Colonic mucosa (tissue), 4 donors: Measurements from ENCODE around the gene REN. TPM values are rescaled to one million over a fixed set of nuclear protein-coding genes. Genes with fewer than 3 reads are reported as not detected.

Experiments
- DNase-seq: peaks from one replicate; pipeline ENCODE4 v3.0.0-alpha.2; 2020
- H3K27ac ChIP-seq: fragments of 200-600 bp; one replicate; pipeline ENCODE4 v1.8.0; 2021
- H3K27me3 ChIP-seq: fragments of 200-600 bp; one replicate; pipeline ENCODE4 v1.8.0; 2021
- H3K36me3 ChIP-seq: fragments of 200-600 bp; one replicate; pipeline ENCODE4 v1.8.0; 2021
- H3K4me1 ChIP-seq: fragments of 200-600 bp; one replicate; pipeline ENCODE4 v1.8.0; 2021; ENCODE audit warnings: mild to moderate bottlenecking
- H3K4me3 ChIP-seq: fragments of 200-600 bp; one replicate; pipeline ENCODE4 v1.8.0; 2021
- H3K9ac ChIP-seq, 2 donors: one replicate each; pipeline ENCODE4 v1.7.0; 2013; ENCODE audit warnings: control low read depth in 2 of 2, low read depth in 2 of 2, low read length in 2 of 2
- H3K9me3 ChIP-seq: fragments of 200-600 bp; one replicate; pipeline ENCODE4 v1.8.0; 2021
- intact Hi-C: fragments of 100-400 bp; cut with DNase I; formaldehyde crosslinking; loops from one replicate; pipeline ENCODE4 v1.14.1; 2022
- total RNA-seq, 2 donors: library from RNA; stranded (reverse); fragmentation: NEBNext Ultra II Directional in 1 of 2; extraction: Animal tissue kit (Norgen Biotek cat#: 25700) in 1 of 2; gene quantifications; one replicate each; pipeline ENCODE4 v1.2.1, GENCODE V29; 2021
- TF ChIP-seq, protein P1 (sequence below): fragments of 200-600 bp; IDR thresholded peaks from one replicate; pipeline ENCODE4 v1.8.0; 2022; ENCODE audit warnings: antibody characterized with exemption, mild to moderate bottlenecking
- donor health status: healthy.
- donor health status: DM: no; HTN: no; CAD: no.
- donor health status: DM: no; HTN: no; CAD: no.

Gene REN
- total RNA-seq, 2 donors from 2014 or later, result 0.82 TPM; not detected in 1

DNA sequence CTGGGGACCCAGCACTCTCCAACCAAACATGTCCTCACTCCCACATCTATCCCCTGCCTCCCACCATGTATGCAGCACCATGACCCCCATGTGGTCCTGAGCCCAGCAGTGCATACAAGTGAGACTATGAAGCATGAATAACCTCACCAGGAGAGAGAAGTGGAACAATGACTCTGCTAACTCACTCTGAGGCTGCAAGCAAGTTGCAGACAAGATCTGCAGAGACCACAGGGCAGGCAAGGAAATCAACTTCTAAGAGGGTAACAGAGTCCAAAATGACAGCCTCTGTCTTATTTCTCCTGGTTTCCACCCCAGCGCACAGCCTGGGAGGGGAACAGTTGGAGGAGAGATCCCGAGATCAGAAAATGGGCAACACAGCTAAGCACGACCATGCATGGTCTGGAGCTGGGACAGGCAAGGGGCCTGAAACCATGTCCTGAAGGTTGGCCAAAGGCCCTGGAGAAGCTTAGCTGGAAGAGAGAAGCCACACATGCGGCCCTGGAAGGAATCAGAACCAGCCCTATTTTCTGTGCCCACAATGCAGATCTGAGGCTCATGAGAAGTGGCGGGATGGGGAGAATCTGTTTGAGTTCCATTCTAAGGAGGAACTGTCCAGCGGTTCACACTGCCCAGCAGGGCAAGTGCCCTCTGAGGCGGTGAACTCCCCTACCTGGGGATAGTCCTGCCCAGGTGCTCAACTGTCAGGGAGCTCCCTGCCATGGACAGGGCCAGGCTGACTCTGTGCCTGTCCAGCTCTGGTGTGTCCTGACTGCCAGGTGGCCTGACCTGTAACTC is 12.5 kb upstream of the REN start:
- no peak for DNase-seq
- no peaks in the 10 kb centered on the region for H3K36me3 ChIP-seq
- H3K27me3 ChIP-seq, result no peaks in the 10 kb centered on the region
- TF ChIP-seq, protein P1, sequence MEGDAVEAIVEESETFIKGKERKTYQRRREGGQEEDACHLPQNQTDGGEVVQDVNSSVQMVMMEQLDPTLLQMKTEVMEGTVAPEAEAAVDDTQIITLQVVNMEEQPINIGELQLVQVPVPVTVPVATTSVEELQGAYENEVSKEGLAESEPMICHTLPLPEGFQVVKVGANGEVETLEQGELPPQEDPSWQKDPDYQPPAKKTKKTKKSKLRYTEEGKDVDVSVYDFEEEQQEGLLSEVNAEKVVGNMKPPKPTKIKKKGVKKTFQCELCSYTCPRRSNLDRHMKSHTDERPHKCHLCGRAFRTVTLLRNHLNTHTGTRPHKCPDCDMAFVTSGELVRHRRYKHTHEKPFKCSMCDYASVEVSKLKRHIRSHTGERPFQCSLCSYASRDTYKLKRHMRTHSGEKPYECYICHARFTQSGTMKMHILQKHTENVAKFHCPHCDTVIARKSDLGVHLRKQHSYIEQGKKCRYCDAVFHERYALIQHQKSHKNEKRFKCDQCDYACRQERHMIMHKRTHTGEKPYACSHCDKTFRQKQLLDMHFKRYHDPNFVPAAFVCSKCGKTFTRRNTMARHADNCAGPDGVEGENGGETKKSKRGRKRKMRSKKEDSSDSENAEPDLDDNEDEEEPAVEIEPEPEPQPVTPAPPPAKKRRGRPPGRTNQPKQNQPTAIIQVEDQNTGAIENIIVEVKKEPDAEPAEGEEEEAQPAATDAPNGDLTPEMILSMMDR, result no peak
- H3K9ac ChIP-seq, result no peak overlapping the region
- no peak overlapping the region for H3K4me3 ChIP-seq
- H3K27ac ChIP-seq, result no peak overlapping the region
- intact Hi-C loops, result no loop called here
- no peaks in the 10 kb centered on the region for H3K9me3 ChIP-seq
- no peaks in the 10 kb centered on the region for H3K4me1 ChIP-seq

DNA sequence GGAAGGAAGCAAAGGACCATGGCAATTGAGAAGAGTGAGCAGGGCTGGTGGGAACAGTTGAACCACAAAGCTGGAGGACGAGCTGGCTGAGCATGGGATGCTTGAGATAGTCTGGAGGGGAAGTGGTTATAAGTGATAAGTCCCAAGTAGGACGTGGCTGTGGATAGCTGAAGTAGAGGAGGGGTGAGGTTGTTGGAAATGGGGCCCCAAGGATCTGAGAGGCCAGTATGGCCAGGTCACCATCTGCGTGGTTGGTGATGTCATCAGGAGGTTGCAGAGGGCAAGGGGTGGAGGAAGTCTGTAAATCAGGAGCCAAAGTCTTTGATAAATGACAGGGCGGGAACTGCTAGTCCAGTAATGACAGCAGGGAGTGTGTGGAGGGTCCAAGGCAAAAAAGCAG is 11.0 kb upstream of the REN start:
- no peaks in the 10 kb centered on the region for H3K27me3 ChIP-seq
- TF ChIP-seq, protein P1, result no peak
- no peaks in the 10 kb centered on the region for H3K9me3 ChIP-seq
- H3K4me1 ChIP-seq, result no peaks in the 10 kb centered on the region
- no peak overlapping the region for H3K27ac ChIP-seq
- no peak for DNase-seq
- no peak overlapping the region for H3K4me3 ChIP-seq
- no peak overlapping the region for H3K9ac ChIP-seq
- no peaks in the 10 kb centered on the region for H3K36me3 ChIP-seq
- intact Hi-C loops, result no loop called here

DNA sequence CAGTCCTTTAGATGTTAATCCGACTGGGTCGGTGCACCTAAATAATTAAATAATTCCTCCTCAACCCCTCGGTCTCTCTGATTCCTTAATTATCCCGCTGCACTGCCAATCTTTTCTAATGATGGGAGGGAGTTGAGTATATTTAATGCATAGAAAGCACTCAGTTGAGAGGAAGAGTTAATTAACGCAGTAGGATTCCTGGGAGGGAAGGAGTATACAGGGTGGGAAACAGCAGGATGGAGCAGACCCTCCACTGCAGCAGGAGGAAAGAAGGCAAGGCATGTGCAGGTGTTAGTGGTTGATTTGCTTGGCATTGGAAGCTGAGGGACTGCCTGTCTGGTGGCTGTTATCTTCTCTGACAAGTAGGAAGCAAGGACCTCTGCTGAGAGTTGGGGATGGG is 9.9 kb upstream of the REN start:
- Histone ChIP-seq H3K36me3 (no peaks in the 10 kb centered on the region), H3K4me1 (no peaks in the 10 kb centered on the region), H3K27ac (no peak overlapping the region), H3K27me3 (no peaks in the 10 kb centered on the region), H3K9ac (no peak overlapping the region), H3K4me3 (no peak overlapping the region), H3K9me3 (no peaks in the 10 kb centered on the region)
- no peak for DNase-seq
- intact Hi-C loops, result no loop called here
- TF ChIP-seq, protein P1, result no peak

DNA sequence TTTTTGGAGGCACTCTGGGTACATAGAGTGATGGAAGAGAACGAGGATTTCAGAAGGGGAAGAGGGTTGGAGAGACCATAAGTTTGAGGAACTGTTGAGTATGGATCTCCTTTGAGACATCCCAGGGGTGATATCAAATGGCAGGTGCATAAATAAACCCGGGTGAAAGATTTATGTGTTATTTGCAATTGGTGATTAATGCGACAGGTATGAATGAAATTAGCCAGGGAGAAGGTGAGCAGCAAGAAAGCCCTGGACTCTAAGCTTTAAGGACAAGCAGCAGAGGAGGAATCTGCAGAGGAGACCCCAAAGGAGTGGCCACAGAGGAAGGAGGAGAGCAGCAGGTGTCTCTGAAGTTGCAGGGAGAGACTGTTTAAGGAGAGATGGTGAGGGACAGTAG is 8.8 kb upstream of the REN start:
- TF ChIP-seq, protein P1, result no peak
- DNase-seq, result no peak
- no peak overlapping the region for H3K4me3 ChIP-seq
- H3K4me1 ChIP-seq, result no peaks in the 10 kb centered on the region
- intact Hi-C loops, result no loop called here
- no peaks in the 10 kb centered on the region for H3K27me3 ChIP-seq
- no peaks in the 10 kb centered on the region for H3K9me3 ChIP-seq
- H3K9ac ChIP-seq, result no peak overlapping the region
- H3K36me3 ChIP-seq, result no peaks in the 10 kb centered on the region
- H3K27ac ChIP-seq, result no peak overlapping the region

DNA sequence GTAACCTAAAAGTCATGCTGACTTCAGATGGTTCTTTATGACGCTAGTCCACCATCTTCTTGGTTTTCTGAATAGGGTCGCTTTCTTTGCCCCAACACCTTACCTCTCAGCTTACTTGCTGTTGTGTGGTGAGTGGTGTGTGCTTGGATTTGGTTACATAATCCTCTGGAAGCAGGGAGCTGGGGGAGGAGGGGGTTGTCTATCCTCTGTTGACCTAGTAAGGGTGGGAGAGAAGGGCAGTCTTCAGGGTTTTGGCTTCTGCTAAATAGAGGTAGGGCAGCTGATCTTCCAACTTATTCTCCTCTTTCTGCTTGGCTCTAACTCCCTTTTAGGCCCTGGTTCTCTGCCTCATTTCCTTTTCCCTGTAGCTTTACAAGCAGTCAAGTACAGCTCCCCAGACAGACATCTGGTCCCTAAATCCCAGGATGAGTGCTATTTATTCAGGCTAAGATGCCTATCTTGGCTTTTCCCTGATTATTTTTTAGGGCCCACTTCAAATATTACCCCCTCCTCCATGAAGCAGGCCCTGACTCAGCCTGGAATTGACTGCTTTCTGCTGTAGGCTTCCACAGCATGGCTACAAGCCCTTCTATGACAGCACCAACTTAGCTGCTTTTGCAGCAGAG is 6.4 kb upstream of the REN start:
- no peaks in the 10 kb centered on the region for H3K4me1 ChIP-seq
- H3K4me3 ChIP-seq, result no peak overlapping the region
- DNase-seq, result no peak
- H3K36me3 ChIP-seq, result no peaks in the 10 kb centered on the region
- H3K9me3 ChIP-seq, result no peaks in the 10 kb centered on the region
- no peak overlapping the region for H3K27ac ChIP-seq
- no peaks in the 10 kb centered on the region for H3K27me3 ChIP-seq
- TF ChIP-seq, protein P1, result no peak
- no peak overlapping the region for H3K9ac ChIP-seq
- intact Hi-C loops, result no loop called here
